NB4 (cell line): Measurements from ENCODE around the gene ATG4D.

ENCODE experiments used
- DNase-seq: peaks from one replicate; pipeline ENCODE4 v3.0.0; 2010; ENCODE audit warnings: low read depth
- H3K4me3 ChIP-seq: one replicate; pipeline ENCODE4 v1.5.1; 2011; ENCODE audit warnings: mild to moderate bottlenecking, low read depth, low read length, moderate library complexity
- MAX ChIP-seq: IDR thresholded peaks from 2 replicates; pipeline ENCODE4 v1.6.1; 2011; ENCODE audit warnings: low read depth, low read length
- MYC ChIP-seq: IDR thresholded peaks from 2 replicates; pipeline ENCODE4 v1.6.1; 2011; ENCODE audit warnings: low read depth, low read length
- POLR2A ChIP-seq: IDR thresholded peaks from 2 replicates; pipeline ENCODE4 v1.6.1; 2011; ENCODE audit warnings: mild to moderate bottlenecking; ENCODE audit not compliant: insufficient read length; ENCODE audit errors: extremely low read depth
- TF ChIP-seq, protein P1 (sequence below): IDR thresholded peaks from one replicate; pipeline ENCODE4 v1.5.1; 2012; ENCODE audit warnings: low read depth, low read length

ATG4D gene

DNA sequence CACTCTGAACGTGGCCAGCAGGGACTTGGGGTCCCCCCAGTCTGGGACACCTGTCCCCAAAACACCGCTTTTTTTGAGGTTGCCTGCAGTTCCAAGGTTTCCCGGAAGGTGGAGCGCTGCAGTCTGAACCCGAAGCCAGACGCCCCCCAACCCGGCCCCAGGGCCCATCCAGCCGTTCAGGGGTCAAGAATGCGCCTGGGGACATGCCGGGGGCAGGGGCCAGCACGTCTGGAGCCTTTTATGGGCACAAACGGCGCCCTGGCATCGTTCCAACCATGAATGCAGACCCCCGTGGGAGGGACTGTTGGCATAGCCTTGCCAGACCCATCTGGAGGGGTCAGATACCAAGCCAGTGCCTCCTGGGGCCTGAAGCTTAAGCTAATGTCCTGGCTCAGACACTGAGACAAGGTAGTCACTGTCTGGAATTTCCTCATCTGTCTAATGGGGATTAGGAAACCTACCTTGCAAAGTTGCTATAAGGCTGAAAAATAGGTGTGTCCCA is 33.4 kb upstream of the ATG4D start:
- TF ChIP-seq MYC (no peak), POLR2A (no peak), MAX (no peak)
- TF ChIP-seq, protein P1, sequence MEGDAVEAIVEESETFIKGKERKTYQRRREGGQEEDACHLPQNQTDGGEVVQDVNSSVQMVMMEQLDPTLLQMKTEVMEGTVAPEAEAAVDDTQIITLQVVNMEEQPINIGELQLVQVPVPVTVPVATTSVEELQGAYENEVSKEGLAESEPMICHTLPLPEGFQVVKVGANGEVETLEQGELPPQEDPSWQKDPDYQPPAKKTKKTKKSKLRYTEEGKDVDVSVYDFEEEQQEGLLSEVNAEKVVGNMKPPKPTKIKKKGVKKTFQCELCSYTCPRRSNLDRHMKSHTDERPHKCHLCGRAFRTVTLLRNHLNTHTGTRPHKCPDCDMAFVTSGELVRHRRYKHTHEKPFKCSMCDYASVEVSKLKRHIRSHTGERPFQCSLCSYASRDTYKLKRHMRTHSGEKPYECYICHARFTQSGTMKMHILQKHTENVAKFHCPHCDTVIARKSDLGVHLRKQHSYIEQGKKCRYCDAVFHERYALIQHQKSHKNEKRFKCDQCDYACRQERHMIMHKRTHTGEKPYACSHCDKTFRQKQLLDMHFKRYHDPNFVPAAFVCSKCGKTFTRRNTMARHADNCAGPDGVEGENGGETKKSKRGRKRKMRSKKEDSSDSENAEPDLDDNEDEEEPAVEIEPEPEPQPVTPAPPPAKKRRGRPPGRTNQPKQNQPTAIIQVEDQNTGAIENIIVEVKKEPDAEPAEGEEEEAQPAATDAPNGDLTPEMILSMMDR, result peak; percentile 100
- DNase-seq, result peak; percentile 67
- no peak overlapping the region for H3K4me3 ChIP-seq

DNA sequence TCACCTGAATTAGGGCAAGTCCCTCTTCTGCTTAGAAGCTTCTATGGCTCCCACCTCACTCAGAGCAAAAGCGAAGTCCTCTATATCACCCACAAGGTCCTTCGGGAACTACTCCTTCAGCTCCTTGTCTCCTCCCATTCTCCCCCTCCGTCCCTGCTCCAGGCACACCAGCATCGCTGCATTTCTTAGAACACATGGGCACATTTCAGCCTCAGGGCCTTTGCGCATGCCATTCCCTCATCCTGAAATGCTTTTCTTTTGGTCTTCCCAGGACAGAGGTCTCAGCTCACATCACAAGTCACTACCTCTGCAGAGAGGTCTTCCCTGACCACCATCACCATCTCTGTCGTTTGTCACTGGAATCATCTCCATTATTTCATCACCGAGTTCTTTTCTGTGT is 30.5 kb upstream of the ATG4D start:
- no peak overlapping the region for H3K4me3 ChIP-seq
- no peak for TF ChIP-seq MAX
- TF ChIP-seq, protein P1, result no peak
- no peak for TF ChIP-seq MYC
- no peak for TF ChIP-seq POLR2A
- no peak for DNase-seq

DNA sequence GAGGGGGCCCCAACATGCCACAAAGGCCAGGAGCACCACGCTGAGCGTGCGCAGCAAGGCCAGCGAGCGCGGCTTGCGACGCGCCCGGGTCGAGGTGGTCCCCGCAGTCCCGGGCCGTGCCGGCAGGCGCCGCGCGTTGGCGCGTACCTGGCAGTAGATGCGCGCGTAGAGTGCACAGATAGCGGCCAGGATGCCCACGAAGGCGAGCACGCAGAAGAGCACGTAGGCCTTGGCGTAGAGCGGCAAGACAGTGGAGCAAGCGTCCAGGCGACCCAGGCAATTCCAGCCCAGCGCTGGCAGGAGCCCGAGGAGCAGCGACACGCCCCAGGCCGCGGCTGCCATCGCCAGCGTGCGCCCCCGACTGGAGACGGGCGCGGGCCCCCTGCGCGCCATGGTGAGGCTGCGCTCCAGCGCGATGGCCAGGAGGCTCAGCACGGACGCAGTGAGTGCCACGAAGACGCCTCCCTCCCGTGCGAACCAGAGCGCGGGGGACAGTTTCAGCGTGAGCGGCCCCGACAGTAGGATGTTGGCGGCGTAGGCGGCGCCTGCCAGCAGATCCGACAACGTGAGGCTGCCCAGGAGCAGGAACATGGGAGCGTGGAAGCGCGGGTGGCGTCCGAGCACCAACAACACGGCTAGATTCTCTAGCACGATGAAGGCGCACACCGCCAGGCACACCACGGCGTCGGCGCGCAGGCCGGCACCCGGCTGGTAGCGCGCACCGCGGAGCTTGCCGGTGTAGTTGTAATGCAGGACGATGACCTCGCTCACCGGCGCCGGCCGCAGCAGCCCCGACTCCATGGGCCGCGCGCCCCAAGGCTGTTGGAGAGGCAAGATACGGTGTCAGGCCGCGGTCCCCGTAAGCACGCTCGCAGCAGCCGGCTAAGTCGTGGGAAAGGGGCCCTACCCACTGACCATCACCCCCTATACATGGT is 29.2 kb upstream of the ATG4D start:
- no peak for DNase-seq
- TF ChIP-seq MAX (no peak), MYC (no peak), POLR2A (no peak)
- TF ChIP-seq, protein P1, result no peak
- no peak overlapping the region for H3K4me3 ChIP-seq

GRCh38 chr19:10516064-10516385 is 27.7 kb upstream of the ATG4D start:
- TF ChIP-seq, protein P1, result no peak
- TF ChIP-seq POLR2A, result no peak
- no peak for TF ChIP-seq MYC
- TF ChIP-seq MAX, result no peak
- no peak for DNase-seq

DNA sequence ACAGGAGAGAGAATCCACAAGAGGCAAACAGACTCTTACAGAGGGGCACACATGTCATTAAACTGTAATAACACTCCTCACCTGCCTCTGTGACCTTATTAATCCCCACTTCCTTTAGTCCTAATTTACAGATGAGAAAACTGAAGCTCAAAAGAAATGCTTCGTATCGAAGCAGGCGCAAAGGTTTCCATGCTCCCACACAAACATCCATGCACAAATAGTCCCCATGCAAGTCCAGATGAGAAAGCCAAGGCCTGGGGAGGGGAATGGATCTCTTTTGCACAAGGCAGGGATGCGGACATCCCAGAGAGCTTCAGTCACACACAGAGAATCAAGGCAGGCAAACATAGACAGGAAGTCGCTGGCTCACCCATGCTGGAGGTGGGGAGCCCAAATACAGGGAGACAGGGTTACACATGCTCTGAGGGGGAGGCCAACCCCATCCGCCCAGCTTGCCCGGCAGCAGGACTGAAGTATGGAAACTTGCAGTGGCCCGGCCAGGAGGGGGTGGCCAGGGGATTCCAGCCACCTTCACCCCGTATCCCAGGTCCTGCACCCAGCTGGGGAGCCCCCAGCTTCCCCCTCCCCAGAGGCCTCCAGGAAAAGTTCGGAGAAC is 26.9 kb upstream of the ATG4D start:
- no peak overlapping the region for H3K4me3 ChIP-seq
- TF ChIP-seq MYC, result no peak
- no peak for TF ChIP-seq POLR2A
- TF ChIP-seq, protein P1, result no peak
- TF ChIP-seq MAX, result no peak
- no peak for DNase-seq

More at GRCh38 chr19:10516064-10516385, 27.7 kb upstream of the ATG4D start:
- no peak overlapping the region for H3K4me3 ChIP-seq
